ENCODE measurements around the gene CHMP5. TPM values are rescaled to one million over a fixed set of nuclear protein-coding genes. Genes with fewer than 3 reads are reported as not detected.

Gene CHMP5
- total RNA-seq, 1 experiment from 2014 or later: 47.6 TPM

DNA sequence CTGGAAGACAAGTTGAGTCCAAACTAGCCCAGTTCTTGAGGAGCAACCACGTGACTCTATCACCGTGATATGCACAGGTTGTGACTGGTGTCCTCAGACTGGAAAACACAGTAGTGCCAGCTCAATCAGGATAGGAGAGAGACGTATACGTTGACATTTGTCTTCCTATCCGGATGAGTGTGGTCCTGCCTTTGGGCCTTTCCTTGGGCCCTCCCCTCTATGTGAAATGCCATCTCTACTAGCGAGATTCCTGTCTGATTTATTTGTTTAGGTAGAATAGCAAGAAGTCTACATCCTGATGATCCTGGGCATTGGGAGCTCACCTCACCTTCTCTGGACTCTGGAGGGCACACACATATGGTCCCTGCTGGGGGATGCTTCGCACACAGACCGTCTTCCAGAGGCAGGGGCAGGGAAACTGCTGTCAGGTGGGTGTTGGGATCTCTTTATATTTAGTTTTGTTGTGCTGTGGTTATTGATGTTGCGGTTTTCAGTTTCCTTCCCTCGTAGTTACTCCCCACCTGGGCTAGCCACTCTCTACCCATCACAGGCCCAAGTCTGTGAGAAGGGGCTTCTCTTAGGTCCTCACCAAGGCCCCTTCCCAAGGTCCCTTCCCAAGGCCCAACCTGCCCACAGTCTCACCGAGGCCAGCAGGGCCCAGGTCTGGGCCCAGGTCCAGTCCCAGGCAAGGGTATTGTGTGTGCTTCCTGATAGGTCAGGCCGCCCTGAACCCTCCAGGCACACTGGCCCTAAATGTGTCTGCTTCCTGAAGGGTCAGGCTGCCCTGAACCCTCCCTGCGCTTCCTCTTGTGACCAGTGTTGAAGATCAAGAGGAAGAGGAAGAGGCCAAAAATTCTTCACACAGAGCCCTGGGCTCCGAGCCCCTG is 43.9 kb upstream of the CHMP5 start:
- peaks cover 3 to 4% of the 10 kb centered on the region in 2 experiments; a peak in 2 of 4 replicates for H3K4me1 Mint-ChIP-seq

More for the DNA sequence above, 43.9 kb upstream of the CHMP5 start:
- Histone ChIP-seq H3K56ac (ENCODE audit: insufficient read length, low read depth, low read length) (peak overlapping the region; percentile 22), H2BK12ac (ENCODE audit: insufficient read length, low read depth, low read length) (no peak overlapping the region), H3K27ac (ENCODE audit: insufficient read length, low read depth, low read length) (no peak overlapping the region), H2BK15ac (ENCODE audit: low read depth, low read length) (no peak overlapping the region), H3K4ac (ENCODE audit: low read depth, low read length) (no peak overlapping the region), H3K23ac (ENCODE audit: insufficient read length, low read depth, low read length) (no peak overlapping the region), H3K4me1 (ENCODE audit: insufficient read depth, low read length) (no peaks in the 10 kb centered on the region), H3K27me3 (ENCODE audit: insufficient read depth, low read length) (no peaks in the 10 kb centered on the region), H3K79me2 (ENCODE audit: insufficient read depth, low read length) (no peaks in the 10 kb centered on the region), H2BK20ac (ENCODE audit: low read depth, low read length, poor library complexity, severe bottlenecking) (no peak overlapping the region), H2AK5ac (ENCODE audit: insufficient read length, low read length) (no peak overlapping the region), H4K20me1 (ENCODE audit: control insufficient read depth, insufficient read depth, insufficient read length) (no peaks in the 10 kb centered on the region), H4K5ac (ENCODE audit: insufficient read length, low read depth, low read length) (no peak overlapping the region), H4K8ac (replicated peaks; ENCODE audit: insufficient read length, low read depth, low read length) (peak overlapping the region; percentile 78), H2AFZ (ENCODE audit: low read length) (no peak overlapping the region), H3K79me1 (ENCODE audit: insufficient read depth, low read depth, low read length, poor library complexity, severe bottlenecking) (no peaks in the 10 kb centered on the region), H3K14ac (ENCODE audit: insufficient read depth, low read length) (no peak overlapping the region; the same call in 1 of the 2 replicates), H3K18ac (ENCODE audit: insufficient read length, low read depth, low read length) (no peak overlapping the region), H2BK120ac (ENCODE audit: low read depth, low read length, poor library complexity, severe bottlenecking) (no peak overlapping the region), H3K9me3 (ENCODE audit: control insufficient read depth, low read depth, low read length) (no peaks in the 10 kb centered on the region), H4K91ac (ENCODE audit: insufficient read length, low read depth, low read length) (no peak overlapping the region), H3T11ph (ENCODE audit: low read length) (no peak overlapping the region), H2BK5ac (ENCODE audit: insufficient read length, low read length) (no peak overlapping the region), H3K4me2 (ENCODE audit: insufficient read depth, insufficient read length, low read length) (no peak overlapping the region), H3K9ac (ENCODE audit: extremely low read depth, insufficient read length, low read length) (no peak overlapping the region), H3K23me2 (ENCODE audit: insufficient read length, low read depth, low read length, poor library complexity, severe bottlenecking) (no peaks in the 10 kb centered on the region)
- Mint-ChIP-seq H3K27me3 (ENCODE audit: low read depth) (peaks cover 9% of the 10 kb centered on the region), H3K36me3 (ENCODE audit: insufficient read depth in 1 of 3, low read depth in 3 of 3) (no peaks in the 10 kb centered on the region; a peak in 1 of 7 replicates), H3K9me3 (no peaks in the 10 kb centered on the region), H3K4me3 (no peak overlapping the region), H3K27ac (no peak overlapping the region)
- no peak for DNase-seq
- TF ChIP-seq, protein P1, sequence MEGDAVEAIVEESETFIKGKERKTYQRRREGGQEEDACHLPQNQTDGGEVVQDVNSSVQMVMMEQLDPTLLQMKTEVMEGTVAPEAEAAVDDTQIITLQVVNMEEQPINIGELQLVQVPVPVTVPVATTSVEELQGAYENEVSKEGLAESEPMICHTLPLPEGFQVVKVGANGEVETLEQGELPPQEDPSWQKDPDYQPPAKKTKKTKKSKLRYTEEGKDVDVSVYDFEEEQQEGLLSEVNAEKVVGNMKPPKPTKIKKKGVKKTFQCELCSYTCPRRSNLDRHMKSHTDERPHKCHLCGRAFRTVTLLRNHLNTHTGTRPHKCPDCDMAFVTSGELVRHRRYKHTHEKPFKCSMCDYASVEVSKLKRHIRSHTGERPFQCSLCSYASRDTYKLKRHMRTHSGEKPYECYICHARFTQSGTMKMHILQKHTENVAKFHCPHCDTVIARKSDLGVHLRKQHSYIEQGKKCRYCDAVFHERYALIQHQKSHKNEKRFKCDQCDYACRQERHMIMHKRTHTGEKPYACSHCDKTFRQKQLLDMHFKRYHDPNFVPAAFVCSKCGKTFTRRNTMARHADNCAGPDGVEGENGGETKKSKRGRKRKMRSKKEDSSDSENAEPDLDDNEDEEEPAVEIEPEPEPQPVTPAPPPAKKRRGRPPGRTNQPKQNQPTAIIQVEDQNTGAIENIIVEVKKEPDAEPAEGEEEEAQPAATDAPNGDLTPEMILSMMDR (conservative IDR thresholded peaks at IDR 0.05): no peak
- WGBS (ENCODE audit: extremely low coverage, insufficient read length, low lambda C conversion rate): no CpG with 5 or more reads among the region's 14 CpGs

Measured in H9 (cell line).